B cell (primary cell): Measurements from ENCODE around the gene LDLRAD2. TPM values are rescaled to one million over a fixed set of nuclear protein-coding genes. Genes with fewer than 3 reads are reported as not detected.

Source experiments
- ATAC-seq: fragments of 200-7000 bp; cut with Tn5 transposase; one replicate; pipeline ENCODE4 v1.10.0; 2021; ENCODE audit warnings: low read depth, mild to moderate bottlenecking, moderate number of reproducible peaks, moderate library complexity
- CTCF ChIA-PET: fragments of 350-600 bp; sonication (Branson Sonifier 250); formaldehyde crosslinking; loops from one replicate; lab custom pipeline; 2021; ENCODE audit warnings: antibody characterized with exemption, inconsistent platforms; lab: Charles Lee
- POLR2A ChIA-PET: fragments of 350-600 bp; sonication (Branson Sonifier 250); formaldehyde crosslinking; loops from one replicate; lab custom pipeline; 2021; ENCODE audit warnings: antibody characterized with exemption; lab: Charles Lee
- DNase-seq: peaks from one replicate; pipeline ENCODE4 v3.0.0; 2013
- H2AFZ ChIP-seq: 2 replicates; pipeline ENCODE4 v1.6.1; 2012; ENCODE audit warnings: mild to moderate bottlenecking, low read depth, low read length; ENCODE audit not compliant: insufficient read depth, poor library complexity, severe bottlenecking
- H3K27ac ChIP-seq, 2 donors: 1 replicate in 1 of 2; 2 replicates in 1 of 2; pipeline ENCODE4 v1.5.1; 2012 to 2013; ENCODE audit warnings: low read length in 2 of 2, mild to moderate bottlenecking in 2 of 2, moderate library complexity in 1 of 2
- H3K27me3 ChIP-seq, 4 experiments: fragments of 200-600 bp in 1 of 4; sonication (generic) in 1 of 4; replicated peaks in 1 of 4; 1 replicate in 2 of 4; 2 replicates in 2 of 4; pipeline versions ENCODE4 v1.6.1 to v1.7.0; 2013 to 2016; ENCODE audit warnings: low read length in 3 of 4, mild to moderate bottlenecking in 2 of 4, mixed read lengths in 1 of 4, moderate library complexity in 1 of 4; ENCODE audit not compliant: insufficient read depth in 4 of 4, control insufficient read depth in 3 of 4; ENCODE audit errors: control extremely low read depth in 1 of 4
- H3K36me3 ChIP-seq, 2 experiments: replicated peaks in 1 of 2; 1 replicate in 1 of 2; 2 replicates in 1 of 2; pipeline versions ENCODE4 v1.6.1 to v1.7.1; 2013; ENCODE audit warnings: low read length in 1 of 2; ENCODE audit not compliant: insufficient read depth in 2 of 2, control insufficient read depth in 1 of 2; ENCODE audit errors: control extremely low read depth in 1 of 2, extremely low read depth in 1 of 2
- H3K4me1 ChIP-seq, 2 donors: fragments of 200-600 bp in 1 of 2; sonication (generic) in 1 of 2; 1 replicate in 1 of 2; 2 replicates in 1 of 2; pipeline versions ENCODE4 v1.5.1 to v1.6.1; 2013 to 2017; ENCODE audit warnings: low read length in 2 of 2; ENCODE audit not compliant: control insufficient read depth in 2 of 2, insufficient read depth in 2 of 2
- H3K4me2 ChIP-seq: replicated peaks from 2 replicates; pipeline ENCODE3; 2012; ENCODE audit warnings: mild to moderate bottlenecking, low read depth, low read length; ENCODE audit not compliant: poor library complexity, severe bottlenecking
- H3K4me3 ChIP-seq, 5 experiments: fragments of 200-600 bp in 1 of 5; sonication (generic) in 1 of 5; 1 replicate in 3 of 5; 2 replicates in 2 of 5; pipeline versions ENCODE4 v1.5.1 to v1.7.0; 2011 to 2016; ENCODE audit warnings: low read length in 4 of 5, mild to moderate bottlenecking in 4 of 5, low read depth in 2 of 5, control low read depth in 1 of 5, moderate library complexity in 1 of 5; ENCODE audit not compliant: insufficient read depth in 1 of 5; ENCODE audit errors: control extremely low read depth in 1 of 5, extremely low read depth in 1 of 5
- H3K79me2 ChIP-seq: fragments of 200-600 bp; sonication (generic); one replicate; pipeline ENCODE4 v1.6.0; 2016; ENCODE audit warnings: low read length; ENCODE audit not compliant: control insufficient read depth, insufficient read depth
- H3K9ac ChIP-seq: fragments of 200-600 bp; sonication (generic); 2 replicates; pipeline ENCODE4 v1.6.1; 2017; ENCODE audit warnings: mild to moderate bottlenecking, low read length, moderate library complexity
- H3K9me3 ChIP-seq, 3 donors: one replicate each; pipeline versions ENCODE4 v1.6.1 to v1.7.1; 2013; ENCODE audit warnings: low read length in 2 of 3; ENCODE audit not compliant: control insufficient read depth in 2 of 3, insufficient read depth in 1 of 3; ENCODE audit errors: control extremely low read depth in 1 of 3
- H4K20me1 ChIP-seq: 2 replicates; pipeline ENCODE4 v1.6.0; 2012; ENCODE audit warnings: mild to moderate bottlenecking, low read length; ENCODE audit not compliant: insufficient read depth, control insufficient read depth, poor library complexity, severe bottlenecking
- H3K27ac Mint-ChIP-seq: one replicate; pipeline ENCODE4 v1.8.0; 2021; ENCODE audit warnings: mixed read lengths
- H3K27me3 Mint-ChIP-seq: one replicate; pipeline ENCODE4 v1.8.0; 2021; ENCODE audit warnings: mixed read lengths
- H3K4me1 Mint-ChIP-seq: one replicate; pipeline ENCODE4 v1.8.0; 2021; ENCODE audit warnings: mixed read lengths
- H3K4me3 Mint-ChIP-seq: one replicate; pipeline ENCODE4 v1.8.0; 2021; ENCODE audit warnings: mixed read lengths
- H3K9me3 Mint-ChIP-seq: one replicate; pipeline ENCODE4 v1.8.0; 2022; ENCODE audit warnings: mixed read lengths; ENCODE audit not compliant: insufficient read depth
- CTCF ChIP-seq: fragments of 200-600 bp; IDR thresholded peaks from one replicate; pipeline ENCODE4 v1.8.0; 2022; ENCODE audit warnings: antibody characterized with exemption, mild to moderate bottlenecking
- EZH2 ChIP-seq: IDR thresholded peaks from 2 replicates; pipeline ENCODE4 v1.6.1; 2012; ENCODE audit warnings: borderline replicate concordance, low read depth, mild to moderate bottlenecking, moderate library complexity, low read length; ENCODE audit not compliant: insufficient read depth, poor library complexity, severe bottlenecking
- WGBS: methylation state at CpG from one replicate; pipeline ENCODE4 v1.1.5; 2013; ENCODE audit warnings: missing lambda C conversion rate; ENCODE audit not compliant: insufficient coverage; 5-methylcytosine and 5-hydroxymethylcytosine counted together
- intact Hi-C: fragments of 100-400 bp; cut with micrococcal nuclease; formaldehyde crosslinking; loops from one replicate; pipeline ENCODE4 v1.10.0; 2022
- polyA plus RNA-seq: library from polyadenylated mRNA; depleted of rRNA; stranded (reverse); fragments of >200 nt; gene quantifications from 2 replicates; pipeline ENCODE4 v1.2.3, GENCODE V29; 2012
- total RNA-seq, 2 donors: library from RNA; stranded (reverse); fragments of 120-200 nt in 1 of 2; gene quantifications; 1 replicate in 1 of 2; 2 replicates in 1 of 2; pipeline versions ENCODE4 v1.2.3 to v1.2.4, GENCODE V29; 2013 to 2022

The LDLRAD2 gene
- total and polyA plus RNA-seq, 2 donors (not counting 1 experiment from before 2014, with no cell fraction given): 0.47 to 3.0 TPM

- ATAC-seq: peak; percentile 5
- CTCF ChIA-PET: interaction anchor here (0.8 to 2.7 kb wide), 8 partner anchors 12 to 240 kb away, joined by 3 to 25 read pairs (median 4); no protein-coding TSS in a partner anchor
Observed at GRCh38 chr1:21782349-21782867, 29.7 kb upstream of the LDLRAD2 start.

More at GRCh38 chr1:21782349-21782867, 29.7 kb upstream of the LDLRAD2 start:
- Histone ChIP-seq H4K20me1 (peaks cover 26% of the 10 kb centered on the region), H2AFZ (peak overlapping the region; percentile 81), H3K27me3 (no peaks in the 10 kb centered on the region), H3K27ac (peak overlapping the region; percentile 87 to 99), H3K9me3 (no peaks in the 10 kb centered on the region), H3K9ac (peak overlapping the region; percentile 100), H3K4me1 (peaks cover 23 to 43% of the 10 kb centered on the region in 2 donors), H3K36me3 (no peaks in the 10 kb centered on the region), H3K79me2 (peaks cover 51% of the 10 kb centered on the region), H3K4me2 (peak overlapping the region; percentile 86), H3K4me3 (peak overlapping the region; percentile 86 to 100 (median 94))
- Mint-ChIP-seq H3K4me1 (peaks cover 37% of the 10 kb centered on the region), H3K27ac (peak overlapping the region; percentile 100), H3K4me3 (peak overlapping the region; percentile 95), H3K27me3 (no peaks in the 10 kb centered on the region), H3K9me3 (peaks cover 1% of the 10 kb centered on the region)
- TF ChIP-seq EZH2 (no peak), CTCF (peak; percentile 31)
- under 1% methylated on average over 37 of the region's 37 CpGs for WGBS
- peak; percentile 81 for DNase-seq
- POLR2A ChIA-PET: interaction anchor here (1.1 to 3.3 kb wide), 7 partner anchors 19 to 729 kb away, joined by 3 to 15 read pairs (median 6); partner anchors contain the start of gene CDC42
- intact Hi-C loops: loop anchor here (2.0 to 5.0 kb wide), 7 partner anchors 76 to 995 kb away; partner anchors contain the start of genes HP1BP3, HSPG2 and ZBTB40
